HG02610 (cell line): ENCODE data around the gene AGMO.
A peak's percentile ranks its signal among the peaks of the same experiment; 100 is the strongest.
"Not testable (repeated sequence)": the region's sequence is repeated elsewhere in the genome, so short reads cannot be mapped to it uniquely, and the experiment has no call there.

Source experiments
- ATAC-seq: cut with Tn5 transposase; IDR thresholded peaks from one replicate; pipeline ENCODE4 v1.9.1; 2021; ENCODE audit warnings: mild to moderate bottlenecking, moderate library complexity; ENCODE audit not compliant: unreplicated experiment

Gene AGMO

GRCh38 chr7:15330943-15331342, 230.9 kb downstream of the AGMO start:
- ATAC-seq, result no peak

DNA sequence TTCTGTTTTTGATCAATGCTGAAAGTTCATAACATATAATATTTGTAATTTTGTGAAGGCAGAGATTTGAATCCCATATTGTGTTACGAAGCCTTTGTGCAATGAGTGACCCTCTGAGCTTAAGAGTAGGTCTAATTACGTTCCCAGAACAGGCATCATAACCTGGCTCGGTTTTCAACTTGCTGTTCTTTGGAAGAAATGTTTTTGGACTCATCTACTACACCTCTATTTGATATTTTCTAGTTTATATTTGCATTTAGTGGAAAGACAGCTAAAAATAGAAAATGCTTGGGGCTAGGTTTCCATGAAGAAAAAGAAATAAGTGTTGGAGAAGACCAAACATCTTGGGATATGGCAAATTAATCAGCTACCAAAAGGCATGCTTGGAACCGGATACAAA, 234.8 kb downstream of the AGMO start:
- no peak for ATAC-seq

DNA sequence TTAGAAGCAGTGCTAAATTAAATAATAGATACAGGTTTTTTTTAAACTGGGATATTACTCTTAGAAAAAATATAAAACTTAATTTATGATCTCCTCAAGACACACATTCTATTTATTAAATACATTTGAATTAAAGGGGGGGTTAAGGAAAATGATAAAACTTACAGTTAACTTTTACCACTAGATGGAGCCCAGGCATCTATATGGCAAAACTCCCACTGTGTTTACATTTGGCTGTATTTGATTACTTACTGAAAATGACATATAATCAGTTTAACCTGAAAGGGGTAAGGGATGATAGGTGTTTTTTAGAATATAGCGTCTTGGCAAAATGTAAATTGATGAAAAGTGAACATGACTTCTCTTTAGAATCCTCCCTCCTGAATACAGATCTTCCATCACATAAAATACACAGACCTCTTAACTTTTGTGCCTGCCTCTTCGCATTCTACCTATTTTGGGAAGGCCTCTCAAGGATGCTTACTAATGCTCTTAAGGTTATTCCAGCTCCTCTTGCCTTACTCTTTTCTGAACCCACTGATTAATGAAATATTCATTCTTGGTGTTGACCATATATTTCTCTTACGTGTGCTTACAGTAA, 235.7 kb downstream of the AGMO start:
- ATAC-seq, result no peak

DNA sequence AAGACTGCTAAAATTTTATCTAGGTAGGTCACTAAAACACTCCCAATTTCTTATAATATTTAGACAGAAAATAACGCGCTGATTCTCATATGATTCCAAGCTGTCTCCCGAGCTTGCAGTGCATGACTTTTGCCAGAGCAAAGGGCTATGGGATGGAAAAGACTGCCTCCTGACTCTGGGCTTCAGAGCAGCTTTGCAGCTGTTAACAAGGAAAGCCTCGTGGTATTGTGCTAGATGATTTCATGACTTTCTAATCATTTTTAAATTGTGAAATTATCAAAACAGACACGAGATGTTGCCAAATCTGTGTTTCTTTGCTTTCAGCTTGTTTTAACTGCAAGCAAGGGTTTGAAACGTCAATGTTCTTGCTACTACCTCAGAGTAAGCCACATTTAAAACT, 238.3 kb downstream of the AGMO start:
- no peak for ATAC-seq

DNA sequence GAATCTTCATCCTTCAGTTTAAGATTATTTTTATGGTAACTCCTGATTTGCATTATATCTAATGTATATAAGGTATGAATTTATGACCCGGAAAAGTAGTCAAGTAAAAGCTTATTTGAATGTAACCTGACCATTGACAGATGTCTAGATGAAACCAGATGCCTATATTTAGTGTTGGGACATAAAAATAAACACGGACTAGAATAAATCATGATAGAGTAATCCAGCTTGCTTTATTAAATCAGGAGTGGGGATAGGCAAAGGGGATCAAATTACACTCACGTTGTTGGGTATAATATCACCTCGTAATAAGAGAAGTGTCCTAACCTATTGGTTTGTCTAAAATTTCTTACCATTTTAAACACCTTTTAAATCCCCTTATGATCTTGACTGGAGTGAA, 244.6 kb downstream of the AGMO start:
- no peak for ATAC-seq

- ATAC-seq, result no peak
Observed at GRCh38 chr7:15315678-15316077, 246.1 kb downstream of the AGMO start.

- no peak for ATAC-seq
Observed at GRCh38 chr7:15314922-15315321, 246.9 kb downstream of the AGMO start.

DNA sequence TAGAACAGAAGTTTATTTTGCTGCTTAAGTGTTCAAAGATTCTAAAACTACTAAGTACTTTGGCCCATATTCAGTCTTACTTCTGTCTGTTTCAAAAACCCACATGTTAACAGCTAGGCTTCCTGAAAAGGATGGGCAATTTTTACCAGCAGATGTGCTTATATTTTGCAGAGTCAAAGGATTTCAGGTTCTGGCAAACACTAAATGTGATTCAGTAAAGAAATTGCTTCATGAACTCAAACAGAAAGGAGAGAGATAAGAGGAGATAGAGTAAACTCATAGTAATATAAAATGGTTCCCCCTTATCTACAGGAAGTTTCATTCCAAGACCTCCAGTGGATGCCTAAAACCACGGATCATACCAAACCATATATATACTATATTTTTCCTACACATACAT, 248.5 kb downstream of the AGMO start:
- no peak for ATAC-seq

DNA sequence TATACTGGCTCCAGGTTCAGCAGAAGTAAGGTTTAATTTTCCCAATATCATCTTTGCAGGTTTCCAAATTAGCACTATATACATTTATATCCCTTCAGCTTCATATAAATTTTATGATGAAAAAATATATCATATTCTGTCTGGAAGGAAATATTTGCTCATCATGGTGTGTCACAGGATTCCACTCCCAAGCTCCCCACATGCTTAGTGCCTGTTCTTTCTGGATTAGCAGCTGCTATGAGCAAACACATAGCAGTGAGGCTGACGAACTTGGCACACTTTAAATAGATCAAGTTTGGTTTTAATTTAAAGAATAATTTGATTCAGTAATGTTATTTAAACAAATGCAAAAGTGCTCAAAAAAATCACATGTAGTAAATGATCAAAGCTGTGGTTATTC, 251.9 kb downstream of the AGMO start:
- no peak for ATAC-seq

DNA sequence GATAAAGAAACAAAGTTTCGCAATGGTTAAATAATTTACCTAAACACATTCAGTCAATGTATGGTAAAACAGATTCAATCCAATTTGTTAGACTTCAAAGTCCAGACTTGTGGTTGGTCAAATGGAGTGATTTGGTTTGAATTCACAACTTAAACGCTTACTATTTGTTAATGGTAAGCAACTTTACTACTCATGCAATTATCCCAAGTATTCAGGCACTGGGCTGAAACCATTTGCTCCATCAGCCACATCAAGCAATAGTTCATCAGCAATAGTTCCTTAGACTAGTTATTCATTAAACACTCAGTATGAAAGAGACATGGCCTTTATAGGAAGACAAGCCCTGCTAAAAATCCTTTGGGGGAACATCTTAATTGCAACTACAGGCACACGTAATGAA, 253.0 kb downstream of the AGMO start:
- ATAC-seq, result no peak

- no peak for ATAC-seq
Observed at GRCh38 chr7:15306296-15306695, 255.5 kb downstream of the AGMO start.

- peak; percentile 82 for ATAC-seq
Observed at GRCh38 chr7:15305002-15305600, 256.7 kb downstream of the AGMO start.

DNA sequence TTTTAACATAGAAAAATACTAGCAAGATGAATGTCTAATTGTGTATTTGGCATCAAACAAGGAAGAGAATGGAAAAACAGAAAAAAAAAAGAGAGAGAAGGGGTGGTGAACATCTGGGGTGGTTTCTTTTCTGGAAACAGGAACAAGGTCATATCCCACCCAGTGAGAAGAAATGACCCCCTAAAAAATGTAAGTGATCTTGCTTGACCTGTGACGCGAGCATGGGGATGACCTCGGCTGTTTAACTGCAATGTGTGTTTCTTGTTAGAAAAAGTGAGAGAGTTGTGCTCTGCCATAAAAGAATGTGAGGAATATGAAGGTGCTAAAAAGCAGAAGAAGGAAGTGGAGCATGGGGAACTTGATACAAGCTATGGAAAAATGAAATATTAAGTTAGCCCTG, 258.5 kb downstream of the AGMO start:
- no peak for ATAC-seq

DNA sequence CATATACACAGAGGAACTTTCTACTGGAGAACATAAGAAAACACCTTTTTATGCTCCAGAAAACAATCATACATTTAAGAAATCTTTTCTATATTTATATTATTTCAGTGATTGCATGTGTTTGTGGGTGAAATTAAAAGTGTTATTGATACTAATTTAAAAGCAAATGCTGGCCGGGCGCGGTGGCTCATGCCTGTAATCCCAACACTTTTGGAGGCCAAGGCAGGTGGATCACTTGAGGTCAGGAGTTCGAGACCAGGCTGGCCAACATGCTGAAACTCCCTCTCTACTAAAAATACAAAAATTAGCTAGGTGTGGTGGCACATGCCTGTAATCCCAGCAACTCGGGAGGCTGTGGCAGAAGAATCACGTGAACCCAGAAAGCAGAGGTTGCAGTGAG, 260.8 kb downstream of the AGMO start:
- ATAC-seq, result not testable (repeated sequence)

DNA sequence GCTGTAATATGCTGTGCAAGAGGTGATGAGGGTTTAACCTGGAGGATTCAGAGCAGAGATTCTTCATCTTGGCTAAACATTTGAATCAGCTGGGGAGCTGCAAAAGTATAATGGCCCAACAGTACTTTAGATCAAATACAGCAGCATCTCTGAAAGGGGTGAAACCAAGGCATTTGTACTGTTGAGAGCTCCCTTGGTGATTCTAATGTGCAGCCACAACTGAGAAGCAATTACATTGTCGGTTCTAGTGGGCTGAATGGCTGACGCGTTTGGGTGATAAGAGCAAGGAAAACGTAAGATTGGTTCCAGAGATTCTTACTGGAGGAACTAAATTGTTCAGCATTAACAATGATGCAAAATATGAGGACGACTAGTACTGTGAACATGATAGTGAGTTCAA, 269.7 kb downstream of the AGMO start:
- ATAC-seq, result no peak

GRCh38 chr7:15291699-15292098, 270.1 kb downstream of the AGMO start:
- ATAC-seq, result no peak

DNA sequence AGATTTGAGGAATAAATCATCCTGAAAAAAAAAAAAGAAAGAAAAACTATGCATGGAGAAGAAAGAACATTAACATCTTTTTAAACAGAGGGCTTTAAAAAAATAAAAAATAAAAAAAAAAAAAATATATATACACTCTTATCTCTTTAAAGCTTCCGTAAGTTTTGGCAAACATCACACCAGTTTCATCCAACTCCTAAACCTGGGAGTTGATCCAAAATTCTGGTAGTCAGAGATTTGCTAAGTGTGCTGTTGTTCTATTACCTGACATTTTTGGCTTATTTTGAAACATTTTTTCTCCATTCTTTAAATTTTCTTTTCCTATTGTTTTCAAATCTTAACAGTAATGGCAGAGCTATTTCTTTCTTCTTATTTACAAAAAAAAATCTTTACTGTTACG, 273.1 kb downstream of the AGMO start:
- no peak for ATAC-seq

GRCh38 chr7:15284396-15284795, 277.4 kb downstream of the AGMO start:
- ATAC-seq, result no peak

DNA sequence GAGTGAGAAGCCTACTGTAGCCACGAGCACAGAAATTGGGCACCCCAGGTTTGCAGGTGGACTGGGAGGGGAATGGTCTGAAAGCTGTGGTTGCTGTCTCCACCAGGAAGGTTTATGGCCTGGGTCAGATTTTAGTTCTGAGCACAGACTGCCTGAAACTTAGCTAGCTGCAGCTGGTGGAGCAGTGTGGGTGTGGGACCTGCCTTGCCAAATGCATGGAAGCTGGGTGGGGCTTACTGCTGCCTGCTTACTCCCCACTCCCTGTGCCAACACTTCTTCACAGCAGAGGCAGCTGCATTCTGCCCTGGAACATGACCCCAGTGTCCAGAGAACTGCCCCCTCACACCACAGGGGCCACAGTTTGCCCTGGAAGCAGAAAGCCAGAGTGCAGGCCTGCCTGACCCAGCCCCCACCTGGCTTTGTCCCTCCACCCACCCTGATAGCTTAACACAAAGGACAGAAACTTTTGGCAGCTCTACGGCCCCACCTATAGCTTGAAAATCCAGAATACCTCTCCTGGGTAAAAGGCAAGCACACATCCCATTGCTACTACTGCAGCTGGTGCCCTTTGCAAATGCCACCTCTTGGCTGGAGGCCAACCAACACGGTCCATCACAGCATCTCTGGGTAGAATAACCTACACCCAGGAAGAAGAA, 281.6 kb downstream of the AGMO start:
- ATAC-seq, result no peak

DNA sequence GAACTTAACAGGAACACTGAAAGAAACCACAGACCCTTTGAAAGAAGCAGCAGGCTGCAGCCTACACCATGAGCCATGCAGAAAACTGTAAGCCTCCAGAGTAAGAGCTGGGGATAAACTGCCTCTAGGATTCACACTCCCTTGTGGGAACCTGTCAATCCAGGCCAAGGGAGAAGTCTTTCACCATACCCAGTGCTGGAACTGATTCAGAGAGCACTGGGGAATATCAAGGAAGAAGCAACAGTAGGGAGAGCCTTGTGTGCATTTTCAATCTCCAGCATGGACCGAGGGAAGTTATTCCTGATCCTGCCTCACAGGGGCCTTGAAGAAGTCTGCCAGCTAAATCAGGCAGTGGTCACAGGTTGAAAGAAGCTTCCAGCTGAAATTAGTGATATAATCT, 282.2 kb downstream of the AGMO start:
- no peak for ATAC-seq

DNA sequence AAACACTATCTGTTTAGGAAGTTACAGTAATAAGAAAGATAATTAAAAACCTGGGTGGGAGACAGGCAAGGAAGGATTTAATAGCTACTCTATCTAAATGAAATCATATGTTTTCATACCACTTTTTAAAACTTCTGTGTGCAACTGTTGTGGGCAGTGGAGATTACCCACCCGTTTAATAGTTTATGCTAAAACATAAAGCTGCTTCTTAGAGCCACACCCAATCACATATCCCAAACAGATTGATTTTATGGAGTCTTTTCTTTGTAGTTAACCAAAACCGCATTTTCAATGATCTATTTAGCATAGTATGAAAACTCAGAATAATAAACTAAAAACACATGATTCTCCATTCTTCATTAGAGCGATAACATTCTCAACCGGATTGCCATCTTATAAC, 304.1 kb downstream of the AGMO start:
- ATAC-seq, result no peak

- ATAC-seq, result no peak
Observed at GRCh38 chr7:15252181-15252580, 309.6 kb downstream of the AGMO start.

DNA sequence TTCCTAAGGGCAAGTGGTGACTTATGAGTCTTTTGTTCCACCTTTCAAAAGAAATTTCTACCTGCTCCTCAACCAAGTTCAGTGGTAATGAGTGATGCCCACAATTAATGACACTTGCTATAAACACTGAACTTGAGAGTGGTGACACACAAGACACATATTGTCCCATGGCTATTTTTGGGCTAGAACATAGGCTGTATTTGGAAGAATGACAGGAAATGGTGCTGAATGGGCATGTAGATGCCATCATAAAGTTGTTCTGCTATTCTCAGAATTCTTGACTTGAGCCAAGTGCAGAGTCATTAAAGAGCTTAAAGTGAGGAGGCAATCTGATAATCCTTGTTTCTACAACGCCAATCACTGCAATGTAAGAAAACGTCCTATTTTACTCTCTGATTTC, 313.3 kb downstream of the AGMO start:
- no peak for ATAC-seq
